ENCODE results near the gene RFWD3. TPM values are rescaled to one million over a fixed set of nuclear protein-coding genes. Genes with fewer than 3 reads are reported as not detected.

Gene RFWD3
- total and polyA plus RNA-seq, 2 of the 13 experiments (the other 11 are each of a cell fraction or from before 2014, with no cell fraction given) = 23.4 to 62.6 TPM

DNA sequence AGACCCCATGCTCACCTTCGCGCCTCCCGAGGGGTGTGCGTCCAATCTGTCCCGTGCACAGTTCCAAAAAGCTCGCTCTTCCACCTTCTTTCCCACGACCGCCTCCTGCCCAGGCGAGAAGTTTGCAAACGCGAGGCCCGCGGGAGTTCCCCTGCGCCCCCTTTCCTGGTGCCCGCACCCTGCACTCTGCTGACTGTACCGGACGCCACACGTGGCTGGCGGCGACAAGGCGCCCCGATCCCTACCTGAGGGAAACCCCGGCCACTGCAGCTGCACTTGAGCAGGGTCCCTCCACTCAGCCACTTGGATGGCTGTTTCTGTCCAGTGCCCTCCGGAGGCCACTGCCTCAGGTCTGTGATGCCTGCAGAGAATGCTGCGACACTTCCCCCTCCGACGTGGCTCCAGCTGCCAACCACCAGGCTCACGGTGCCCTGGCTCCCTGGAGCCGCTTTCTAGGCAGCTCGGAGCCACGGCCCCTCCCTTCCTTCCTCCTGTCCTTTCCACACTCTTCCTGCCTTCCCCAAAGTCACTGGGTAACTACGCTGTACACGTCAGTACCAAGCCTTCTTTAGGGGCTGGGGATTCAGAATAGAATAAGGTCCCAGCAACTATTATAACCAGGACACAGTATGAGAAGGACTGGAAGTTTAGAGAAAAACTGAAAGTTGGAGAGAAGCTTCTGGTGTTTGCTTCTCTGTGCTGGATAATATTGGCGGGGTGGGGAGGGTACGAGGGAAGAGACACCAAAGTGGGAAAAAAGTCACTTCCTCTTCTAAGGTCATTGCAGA lies 34.0 kb upstream of the RFWD3 start, which contains the start of gene MLKL (continued):
- peak; percentile 96 for TF ChIP-seq ZNF550 (CRISPR knock-in tag; IDR thresholded peaks at IDR 0.05; ENCODE audit: borderline replicate concordance)
- no peak for TF ChIP-seq ZEB1 (IDR thresholded peaks at IDR 0.05; ENCODE audit: insufficient replicate concordance, low read depth)
- peak; percentile 54 for TF ChIP-seq AGO1 (IDR thresholded peaks at IDR 0.05; ENCODE audit: low read depth, low read length, poor library complexity, severe bottlenecking)
- peak; percentile 94 for TF ChIP-seq ZNF547 (CRISPR knock-in tag; IDR thresholded peaks at IDR 0.05)
- TF ChIP-seq KDM4B (CRISPR knock-in tag; IDR thresholded peaks at IDR 0.05) = peak; percentile 93
- peak; percentile 62 for TF ChIP-seq RXRB (CRISPR knock-in tag; IDR thresholded peaks at IDR 0.05; ENCODE audit: borderline replicate concordance)
- no peak for TF ChIP-seq TMF1 (CRISPR knock-in tag; IDR thresholded peaks at IDR 0.05; ENCODE audit: low read depth)
- TF ChIP-seq ZNF552 (CRISPR knock-in tag; IDR thresholded peaks at IDR 0.05; ENCODE audit: borderline replicate concordance) = peak; percentile 89; the same call in 1 of the 2 replicates
- TF ChIP-seq NR2C2 (CRISPR knock-in tag; IDR thresholded peaks at IDR 0.05; ENCODE audit: borderline replicate concordance) = 0 out of 2 replicates have a peak, but pooled peaks have one; percentile 40
- TF ChIP-seq TP53 (CRISPR knock-in tag; conservative IDR thresholded peaks at IDR 0.05) = 0 out of 2 replicates have a peak, but pooled peaks have one; percentile 36
- no peak; the same call in 1 of the 2 replicates for TF ChIP-seq STAT6 (CRISPR knock-in tag; IDR thresholded peaks at IDR 0.05; ENCODE audit: borderline replicate concordance)
- TF ChIP-seq, protein P1, sequence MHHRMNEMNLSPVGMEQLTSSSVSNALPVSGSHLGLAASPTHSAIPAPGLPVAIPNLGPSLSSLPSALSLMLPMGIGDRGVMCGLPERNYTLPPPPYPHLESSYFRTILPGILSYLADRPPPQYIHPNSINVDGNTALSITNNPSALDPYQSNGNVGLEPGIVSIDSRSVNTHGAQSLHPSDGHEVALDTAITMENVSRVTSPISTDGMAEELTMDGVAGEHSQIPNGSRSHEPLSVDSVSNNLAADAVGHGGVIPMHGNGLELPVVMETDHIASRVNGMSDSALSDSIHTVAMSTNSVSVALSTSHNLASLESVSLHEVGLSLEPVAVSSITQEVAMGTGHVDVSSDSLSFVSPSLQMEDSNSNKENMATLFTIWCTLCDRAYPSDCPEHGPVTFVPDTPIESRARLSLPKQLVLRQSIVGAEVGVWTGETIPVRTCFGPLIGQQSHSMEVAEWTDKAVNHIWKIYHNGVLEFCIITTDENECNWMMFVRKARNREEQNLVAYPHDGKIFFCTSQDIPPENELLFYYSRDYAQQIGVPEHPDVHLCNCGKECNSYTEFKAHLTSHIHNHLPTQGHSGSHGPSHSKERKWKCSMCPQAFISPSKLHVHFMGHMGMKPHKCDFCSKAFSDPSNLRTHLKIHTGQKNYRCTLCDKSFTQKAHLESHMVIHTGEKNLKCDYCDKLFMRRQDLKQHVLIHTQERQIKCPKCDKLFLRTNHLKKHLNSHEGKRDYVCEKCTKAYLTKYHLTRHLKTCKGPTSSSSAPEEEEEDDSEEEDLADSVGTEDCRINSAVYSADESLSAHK (CRISPR knock-in tag; IDR thresholded peaks at IDR 0.05; ENCODE audit: borderline replicate concordance) = no peak
- TF ChIP-seq, protein P2, sequence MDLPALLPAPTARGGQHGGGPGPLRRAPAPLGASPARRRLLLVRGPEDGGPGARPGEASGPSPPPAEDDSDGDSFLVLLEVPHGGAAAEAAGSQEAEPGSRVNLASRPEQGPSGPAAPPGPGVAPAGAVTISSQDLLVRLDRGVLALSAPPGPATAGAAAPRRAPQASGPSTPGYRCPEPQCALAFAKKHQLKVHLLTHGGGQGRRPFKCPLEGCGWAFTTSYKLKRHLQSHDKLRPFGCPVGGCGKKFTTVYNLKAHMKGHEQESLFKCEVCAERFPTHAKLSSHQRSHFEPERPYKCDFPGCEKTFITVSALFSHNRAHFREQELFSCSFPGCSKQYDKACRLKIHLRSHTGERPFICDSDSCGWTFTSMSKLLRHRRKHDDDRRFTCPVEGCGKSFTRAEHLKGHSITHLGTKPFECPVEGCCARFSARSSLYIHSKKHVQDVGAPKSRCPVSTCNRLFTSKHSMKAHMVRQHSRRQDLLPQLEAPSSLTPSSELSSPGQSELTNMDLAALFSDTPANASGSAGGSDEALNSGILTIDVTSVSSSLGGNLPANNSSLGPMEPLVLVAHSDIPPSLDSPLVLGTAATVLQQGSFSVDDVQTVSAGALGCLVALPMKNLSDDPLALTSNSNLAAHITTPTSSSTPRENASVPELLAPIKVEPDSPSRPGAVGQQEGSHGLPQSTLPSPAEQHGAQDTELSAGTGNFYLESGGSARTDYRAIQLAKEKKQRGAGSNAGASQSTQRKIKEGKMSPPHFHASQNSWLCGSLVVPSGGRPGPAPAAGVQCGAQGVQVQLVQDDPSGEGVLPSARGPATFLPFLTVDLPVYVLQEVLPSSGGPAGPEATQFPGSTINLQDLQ (CRISPR knock-in tag; IDR thresholded peaks at IDR 0.05) = no peak
- TF ChIP-seq SYNCRIP (IDR thresholded peaks at IDR 0.05; ENCODE audit: insufficient read depth, low read depth, low read length) = no peak

Measured in HepG2 (cell line).